T-helper 2 cell treated with Interferon-gamma antibody and Interleukin-4, amounts not matched to agents 100 ng/mL and 5 ng/mL, for 36 hours (primary cell): Measurements from ENCODE around the gene NALF2. TPM values are rescaled to one million over a fixed set of nuclear protein-coding genes. Genes with fewer than 3 reads are reported as not detected.

Experiments used
- intact Hi-C: fragments of 100-400 bp; cut with micrococcal nuclease; formaldehyde crosslinking; loops from one replicate; pipeline ENCODE4 v1.15.1; 2023
- total RNA-seq: library from RNA; stranded (reverse); gene quantifications from 2 replicates; pipeline ENCODE4 v1.2.3, GENCODE V29; 2022

The NALF2 gene
- 0.05 and 0.09 TPM in 2 replicates for total RNA-seq

DNA sequence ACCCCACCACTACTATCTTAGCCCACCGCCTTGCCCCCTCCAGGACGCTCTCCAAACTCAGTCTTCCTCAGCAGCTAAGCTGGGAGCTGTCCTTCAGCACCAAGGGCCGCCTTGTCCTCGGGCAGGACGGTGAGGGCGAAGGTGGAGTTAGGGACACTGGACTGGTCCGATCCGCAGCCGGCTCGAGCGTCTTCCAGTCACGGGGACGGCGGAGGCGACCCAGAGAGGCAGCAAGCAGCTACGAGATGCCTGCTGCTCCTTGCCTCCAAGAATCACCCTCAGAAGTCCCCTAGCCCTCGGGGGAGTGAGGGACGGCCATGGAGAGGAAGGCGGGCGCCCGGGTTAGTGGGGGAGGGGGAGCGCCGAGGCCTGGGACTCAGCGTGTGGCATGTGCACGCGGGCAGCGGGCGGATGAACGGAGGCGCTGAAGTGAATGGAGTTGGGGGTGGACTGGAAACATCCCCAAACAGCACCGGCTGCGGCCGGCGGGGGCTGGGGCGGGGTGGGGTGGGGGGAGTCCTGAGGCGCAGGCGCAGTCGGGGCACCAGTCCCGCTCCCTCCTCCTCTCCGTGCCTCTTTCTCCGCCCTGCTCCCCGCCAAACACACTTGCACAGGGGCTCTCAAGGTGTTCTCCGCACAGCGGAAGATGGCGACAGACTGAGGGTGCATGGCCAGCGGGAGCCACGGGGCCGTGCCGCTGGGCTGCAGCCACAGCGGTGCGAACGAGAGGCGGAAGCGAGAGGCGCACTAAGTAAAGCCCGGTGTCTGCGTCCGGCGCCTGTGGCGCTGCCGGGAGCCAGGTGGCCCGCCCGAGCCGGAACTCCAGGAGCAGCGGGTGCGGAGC is at the start of gene NALF2:
Gene NALF2, plus strand, starts transcription at position 545 of the 844 bp plus-strand sequence. CDS start 957 bp downstream, outside the sequence.
- intact Hi-C loops, result no loop called here

DNA sequence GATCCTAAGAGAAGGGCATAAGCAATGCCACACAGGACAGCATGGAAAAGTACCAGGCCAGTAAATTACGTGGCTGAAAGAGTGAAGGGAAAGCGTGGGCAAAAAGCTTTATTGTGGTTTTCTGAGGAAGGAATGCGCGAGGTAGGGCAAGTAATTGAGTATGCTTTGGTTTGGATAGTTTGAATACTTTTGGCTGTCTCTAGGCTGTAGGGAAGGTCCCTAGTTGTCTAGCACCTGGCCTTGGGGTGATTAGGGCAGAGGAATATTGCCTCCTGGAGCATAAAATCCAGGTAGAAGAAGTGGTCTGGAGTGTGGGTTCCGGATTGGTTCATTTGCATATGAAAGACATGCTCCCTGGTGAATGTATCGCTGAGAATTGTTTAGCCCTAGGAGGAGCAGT is 46.4 kb upstream of the NALF2 start:
- intact Hi-C loops, result no loop called here

- intact Hi-C loops, result no loop called here
These were observed 37.6 kb upstream of the NALF2 start for GRCh38 chrX:69466546-69466945.

GRCh38 chrX:69469975-69470374 is 34.2 kb upstream of the NALF2 start:
- intact Hi-C loops, result no loop called here

- intact Hi-C loops, result no loop called here
These were observed 14.5 kb upstream of the NALF2 start for GRCh38 chrX:69489625-69490024.

GRCh38 chrX:69493193-69493592 is 10.9 kb upstream of the NALF2 start:
- intact Hi-C loops, result loop anchor here (2.0 kb wide), 1 partner anchor 126 kb away; no protein-coding TSS in a partner anchor

GRCh38 chrX:69493766-69494165 is 10.4 kb upstream of the NALF2 start:
- intact Hi-C loops, result loop anchor here (2.0 kb wide), 1 partner anchor 125 kb away; no protein-coding TSS in a partner anchor

DNA sequence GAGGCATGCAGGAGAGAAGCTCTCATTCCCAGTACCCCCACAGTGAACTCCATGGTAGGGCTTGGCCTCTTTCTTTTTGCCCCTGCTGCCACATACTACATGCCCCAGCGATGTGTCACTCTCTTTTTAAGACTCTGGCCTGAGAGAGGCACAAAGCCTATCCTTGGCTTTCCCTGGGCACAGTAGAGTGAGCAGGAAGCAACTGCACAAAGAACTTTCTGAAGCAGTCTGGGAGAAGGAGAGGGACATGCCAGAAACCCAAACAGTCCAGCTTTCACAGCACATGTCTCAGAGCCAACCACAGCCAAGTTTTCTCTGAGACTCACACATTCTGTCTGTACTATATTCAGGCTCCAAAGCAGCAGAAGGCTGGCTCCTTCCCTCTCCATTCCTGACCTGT is 7.9 kb upstream of the NALF2 start:
- intact Hi-C loops, result no loop called here

DNA sequence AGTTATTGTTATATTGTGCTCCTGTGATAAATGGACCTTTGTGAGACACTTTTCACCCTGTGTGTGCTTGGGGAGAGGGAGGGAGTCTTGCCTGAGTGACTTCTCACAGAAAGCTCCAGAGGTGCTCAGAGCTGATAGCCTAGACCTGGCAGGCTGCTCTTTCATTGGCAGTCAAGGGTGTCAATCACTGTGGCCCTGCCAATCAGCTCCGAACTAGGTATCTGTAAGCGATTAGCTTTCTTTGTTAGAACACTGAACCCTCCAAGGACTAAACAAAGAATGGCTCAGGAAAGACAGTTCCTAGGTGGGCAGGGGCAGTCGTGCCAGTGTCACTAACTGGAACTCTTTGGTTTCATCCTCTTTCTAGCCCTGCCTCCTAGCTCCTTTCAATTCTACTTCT is 2.7 kb upstream of the NALF2 start:
- intact Hi-C loops, result no loop called here

DNA sequence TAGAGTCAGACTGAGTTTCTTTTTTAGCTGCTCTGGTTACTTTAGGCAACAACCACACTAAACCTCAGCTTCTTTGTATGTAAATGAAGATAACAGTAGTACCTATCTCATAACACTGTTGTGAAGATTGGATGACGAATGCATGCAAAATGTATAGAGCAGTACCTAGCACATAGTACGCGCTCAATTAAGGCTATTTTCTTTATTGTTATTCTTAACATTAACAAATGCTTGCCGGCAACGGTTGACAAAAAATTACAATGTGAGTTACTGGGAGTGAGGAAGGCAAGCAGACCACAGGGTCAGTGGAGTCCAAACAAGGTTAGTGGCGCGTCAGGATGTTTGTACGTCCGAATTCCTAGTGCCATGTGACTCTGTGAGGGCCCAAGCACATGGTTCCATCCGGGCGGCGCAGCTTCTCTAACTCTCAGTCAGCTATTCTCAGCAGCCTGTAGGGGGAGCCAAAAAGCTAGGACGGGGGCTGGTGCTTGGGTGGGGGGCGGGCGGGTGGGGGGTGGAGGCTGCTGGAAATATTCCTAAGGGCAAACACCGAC is 821 bp upstream of the NALF2 start:
- intact Hi-C loops, result no loop called here

DNA sequence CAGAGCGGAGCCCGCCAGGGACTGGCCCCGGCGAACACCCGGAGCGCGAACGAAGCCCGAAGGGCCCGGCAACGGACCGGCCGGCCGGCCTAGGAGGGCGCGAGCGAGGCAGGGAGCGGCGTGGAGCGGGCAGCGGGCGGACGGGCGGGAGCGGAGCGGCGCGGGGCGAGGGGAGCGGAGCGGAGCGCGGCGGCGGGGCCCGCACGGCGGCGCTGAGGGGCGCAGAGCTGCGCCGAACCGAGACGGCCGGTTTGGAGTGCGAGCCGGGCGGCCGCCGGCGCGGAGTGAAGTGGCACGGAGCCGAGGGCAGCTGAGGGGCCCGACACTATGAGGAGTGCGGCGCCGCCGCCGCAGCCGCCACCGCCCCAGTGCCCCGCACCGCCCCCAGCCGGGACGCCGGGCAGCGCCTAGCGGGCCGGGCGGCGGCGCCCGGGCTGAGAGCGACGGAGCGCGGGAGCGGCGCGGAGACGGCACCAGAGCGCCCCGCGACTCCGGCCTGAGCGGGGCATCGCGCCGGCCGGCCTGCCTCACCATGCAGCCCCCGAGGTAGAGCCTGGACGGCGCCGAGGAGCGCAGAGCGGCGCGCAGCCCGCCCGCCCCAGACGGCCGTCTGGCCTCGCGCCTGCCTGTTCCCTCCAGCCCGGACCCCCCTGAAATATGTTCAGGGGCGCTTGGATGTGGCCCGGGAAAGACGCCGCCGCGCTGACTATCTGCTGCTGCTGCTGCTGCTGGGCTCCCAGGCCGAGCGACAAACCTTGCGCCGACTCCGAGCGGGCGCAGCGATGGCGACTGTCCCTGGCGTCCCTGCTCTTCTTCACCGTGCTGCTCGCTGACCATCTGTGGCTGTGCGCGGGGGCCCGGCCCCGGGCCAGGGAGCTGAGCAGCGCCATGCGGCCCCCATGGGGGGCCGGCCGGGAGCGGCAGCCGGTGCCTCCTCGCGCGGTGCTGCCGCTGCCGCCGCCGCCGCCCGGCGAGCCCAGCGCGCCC is 793 bp downstream of the NALF2 start:
- intact Hi-C loops, result no loop called here

DNA sequence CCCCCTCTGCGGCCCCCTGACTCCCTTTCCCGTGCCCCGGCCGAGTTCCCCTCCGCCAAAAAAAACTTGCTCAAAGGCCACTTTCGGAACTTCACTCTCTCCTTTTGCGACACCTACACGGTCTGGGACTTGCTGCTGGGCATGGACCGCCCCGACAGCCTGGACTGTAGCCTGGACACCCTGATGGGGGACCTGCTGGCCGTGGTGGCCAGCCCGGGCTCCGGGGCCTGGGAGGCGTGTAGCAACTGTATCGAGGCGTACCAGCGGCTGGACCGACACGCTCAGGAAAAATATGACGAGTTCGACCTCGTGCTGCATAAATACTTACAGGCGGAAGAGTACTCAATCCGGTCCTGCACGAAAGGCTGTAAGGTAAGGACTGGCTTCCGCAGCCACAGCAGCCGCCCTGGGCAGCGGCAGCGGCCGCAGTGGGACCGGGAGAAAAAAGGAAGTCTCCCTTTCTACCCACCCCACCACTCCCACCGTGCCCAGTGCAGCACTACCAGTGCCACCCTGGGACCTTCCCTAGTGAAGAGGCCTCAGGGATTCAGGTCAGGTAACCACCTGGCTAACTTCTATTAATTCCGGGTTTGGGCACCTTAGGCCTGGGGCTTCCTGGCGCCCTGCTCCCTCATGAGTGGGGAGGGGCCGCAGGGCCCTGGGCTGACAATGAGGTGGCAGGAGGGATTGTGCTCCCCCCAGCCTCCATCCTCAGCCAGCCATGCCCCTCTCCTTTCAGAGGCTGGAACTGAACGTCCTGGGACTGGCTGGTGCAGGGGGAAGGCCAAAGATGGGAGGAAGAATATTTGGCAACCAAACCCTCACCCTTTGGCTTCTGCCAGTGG is 1.9 kb downstream of the NALF2 start:
- intact Hi-C loops, result no loop called here

DNA sequence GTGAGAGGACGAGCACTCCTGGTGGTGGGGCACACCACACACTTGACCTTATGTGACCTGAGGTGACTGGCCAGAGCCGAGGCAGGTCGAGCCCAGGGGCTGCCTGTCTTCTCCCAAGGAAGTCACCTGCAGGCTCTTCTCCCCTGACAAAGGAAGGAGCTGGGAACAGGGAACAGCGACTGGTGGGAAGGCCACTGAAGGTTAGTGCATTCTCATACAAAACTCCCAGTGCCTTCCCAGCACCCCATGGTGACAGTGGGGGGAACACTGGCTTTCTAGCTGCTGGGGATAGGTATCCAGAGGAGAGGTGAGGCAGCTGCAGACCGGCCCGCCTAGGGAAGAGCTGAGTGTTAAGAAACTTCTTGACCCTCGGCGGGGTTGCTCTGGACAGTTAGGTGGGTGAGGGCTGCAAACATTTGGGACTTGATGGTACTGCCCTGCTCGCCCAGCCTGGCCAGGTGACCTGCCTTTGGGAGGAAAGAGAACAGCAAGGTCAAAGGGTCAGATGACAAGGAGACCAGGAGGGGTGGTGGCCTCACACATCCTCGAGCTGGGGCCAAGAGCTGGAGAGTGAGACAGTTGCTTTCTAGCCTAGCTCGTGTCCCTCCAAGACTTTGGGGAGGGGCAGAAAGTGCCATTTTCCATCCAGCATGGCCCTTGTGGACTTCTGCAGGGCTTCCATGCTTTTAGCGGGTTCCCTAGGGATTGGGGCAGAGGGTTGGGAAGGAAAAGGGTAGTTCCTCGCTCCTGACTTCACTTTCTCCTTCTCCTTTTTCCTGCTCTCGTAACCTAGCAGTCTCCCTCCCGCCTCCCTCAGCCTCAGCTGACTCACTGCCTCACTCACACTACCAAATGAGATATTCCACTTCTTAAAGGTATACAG is 2.7 kb downstream of the NALF2 start:
- intact Hi-C loops, result no loop called here

- intact Hi-C loops, result no loop called here
These were observed 3.3 kb downstream of the NALF2 start for GRCh38 chrX:69507500-69507789.

GRCh38 chrX:69508610-69509009 is 4.5 kb downstream of the NALF2 start:
- intact Hi-C loops, result no loop called here

DNA sequence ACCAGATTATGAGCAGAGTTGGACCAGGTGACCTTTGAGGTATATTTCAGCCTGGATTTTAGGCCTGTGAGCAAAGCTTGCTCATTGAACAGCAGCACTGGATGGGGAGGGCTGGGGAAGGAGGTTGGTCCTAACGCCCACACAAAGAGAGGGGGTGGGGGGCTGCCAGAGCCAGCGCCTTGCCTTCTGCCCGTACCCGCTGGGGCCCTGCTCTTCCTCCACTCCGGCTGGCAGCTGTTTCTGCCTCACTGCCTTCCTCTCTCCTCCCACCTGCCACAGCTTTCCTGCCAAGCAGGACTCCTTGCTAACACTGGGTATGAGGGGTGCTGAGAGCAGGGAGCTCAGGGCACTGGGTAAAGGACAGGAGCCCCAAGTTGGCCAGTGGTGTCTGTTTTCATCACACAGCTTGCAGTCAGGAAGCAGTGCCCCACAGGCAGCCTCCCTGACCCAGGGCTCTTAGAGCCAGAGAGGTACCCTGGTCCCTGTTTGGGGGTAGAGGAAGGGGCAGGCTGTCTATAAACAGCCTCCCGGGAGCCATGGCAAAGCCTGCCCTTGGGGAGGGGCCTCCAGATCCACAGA is 6.1 kb downstream of the NALF2 start:
- intact Hi-C loops, result no loop called here

DNA sequence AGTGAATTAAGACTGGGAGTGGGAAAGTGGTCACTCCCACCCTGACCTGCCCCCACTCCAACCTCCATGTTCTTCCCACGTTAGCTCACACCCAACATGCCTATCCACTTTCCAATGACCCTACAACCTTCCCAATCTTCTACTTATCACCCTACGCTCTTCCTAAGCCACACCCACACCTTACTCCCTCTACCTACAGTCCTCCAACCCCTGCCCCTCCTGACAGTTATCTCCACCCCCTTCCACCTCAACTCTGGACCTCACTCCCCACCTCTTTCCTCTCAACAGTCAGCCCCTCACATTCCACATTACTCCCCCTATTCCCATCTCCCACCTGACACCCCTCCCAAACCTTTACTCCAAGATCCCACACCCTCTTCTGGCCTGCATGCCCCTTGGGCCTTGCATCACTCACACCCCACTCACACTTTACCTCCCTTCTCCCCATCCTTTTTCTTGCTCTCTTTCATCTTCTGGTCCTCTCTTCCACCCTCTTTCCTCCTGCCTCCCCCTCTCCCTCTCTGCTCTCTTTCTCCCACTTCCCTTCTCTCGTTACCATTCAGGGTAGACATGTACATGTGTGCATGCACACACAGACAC is 6.9 kb downstream of the NALF2 start:
- intact Hi-C loops, result no loop called here

- intact Hi-C loops, result no loop called here
These were observed 17.9 kb downstream of the NALF2 start for GRCh38 chrX:69522052-69522451.

GRCh38 chrX:69523314-69523713 is 19.2 kb downstream of the NALF2 start:
- intact Hi-C loops, result no loop called here
